ENCODE data around the gene HAL. TPM values are rescaled to one million over a fixed set of nuclear protein-coding genes. Genes with fewer than 3 reads are reported as not detected.

The HAL gene
- total RNA-seq, 1 experiment from 2014 or later, result not detected

Other genes starting within 250 kb of the HAL start
- 39.1 and 43.1 TPM in 2 replicates for gene NTN4, start 205.6 kb downstream of the HAL start, total RNA-seq (2014; rRNA removed; shearing (Covaris generic); ENCODE audit: low replicate concordance)
- gene SNRPF, start 137.4 kb downstream of the HAL start, total RNA-seq (2014; rRNA removed; shearing (Covaris generic); ENCODE audit: low replicate concordance), result 6.3 and 16.9 TPM in 2 replicates
- 0.12 and 0.16 TPM in 2 replicates for gene CCDC38, start 53.7 kb downstream of the HAL start, total RNA-seq (2014; rRNA removed; shearing (Covaris generic); ENCODE audit: low replicate concordance)
- 0.10 TPM in 1 of 2 replicates, not detected in the other for gene AMDHD1, start 53.0 kb downstream of the HAL start, total RNA-seq (2014; rRNA removed; shearing (Covaris generic); ENCODE audit: low replicate concordance)
- gene LTA4H, start 39.2 kb upstream of the HAL start, total RNA-seq (2014; rRNA removed; shearing (Covaris generic); ENCODE audit: low replicate concordance), result 45.7 and 50.4 TPM in 2 replicates
- gene ELK3, start 198.0 kb upstream of the HAL start, total RNA-seq (2014; rRNA removed; shearing (Covaris generic); ENCODE audit: low replicate concordance), result 4.8 and 5.7 TPM in 2 replicates